ENCODE results near the gene AKT2. TPM values are rescaled to one million over a fixed set of nuclear protein-coding genes. Genes with fewer than 3 reads are reported as not detected.
A peak's percentile ranks its signal among the peaks of the same experiment; 100 is the strongest.

The AKT2 gene
- polyA plus RNA-seq, 2 of the 4 experiments (the other 2 are of a cell fraction): 136 to 159 TPM

DNA sequence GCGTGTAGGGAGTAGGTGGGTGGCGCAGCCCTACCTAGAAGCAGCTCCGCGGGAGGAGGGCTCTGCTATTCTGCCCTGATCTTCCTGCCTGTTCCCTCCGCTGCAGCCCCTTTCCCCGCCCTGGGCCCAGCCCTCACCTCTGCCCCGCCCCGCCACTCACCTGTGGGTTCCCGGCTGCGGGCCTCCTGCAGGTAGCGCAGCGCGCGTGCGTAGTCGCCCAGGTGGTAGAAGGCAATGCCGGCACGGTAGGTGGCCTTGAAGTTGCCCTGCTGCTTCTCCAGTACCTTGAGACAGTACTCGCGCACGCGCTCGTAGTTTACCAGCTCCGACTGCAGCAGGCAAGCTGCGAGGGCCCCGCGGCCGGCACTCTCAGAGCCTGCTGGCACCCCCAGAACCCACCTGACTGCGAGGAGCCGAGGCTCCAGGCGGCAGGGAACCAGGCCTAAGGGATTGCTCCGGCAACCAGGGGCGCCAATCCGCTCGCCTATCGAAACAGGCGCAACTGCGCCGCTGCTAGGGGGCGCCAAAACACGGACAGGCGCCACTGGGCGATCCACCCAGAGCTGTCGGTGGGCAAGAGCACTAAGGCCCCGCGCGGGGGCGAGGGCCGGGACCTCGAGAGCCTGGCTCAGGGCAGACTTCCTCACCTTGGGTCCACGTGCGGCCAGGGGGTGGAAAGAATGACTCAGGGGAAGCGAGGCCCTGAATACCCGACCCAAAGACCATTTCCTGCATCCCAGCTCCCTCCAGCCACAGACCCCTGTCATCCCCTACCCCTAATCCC lies 67.9 kb downstream of the AKT2 start (continued):
- TF ChIP-seq CTCF (IDR thresholded peaks at IDR 0.05): peak; percentile 94
- TF ChIP-seq SMC3 (IDR thresholded peaks at IDR 0.05): peak; percentile 40; the same call in 1 of the 3 replicates
- no peak for TF ChIP-seq CEBPB (IDR thresholded peaks at IDR 0.05)
- TF ChIP-seq FOXS1 (CRISPR knock-in tag; IDR thresholded peaks at IDR 0.05): no peak
- no peak for TF ChIP-seq HEYL (CRISPR knock-in tag; IDR thresholded peaks at IDR 0.05)
- no peak for TF ChIP-seq POLR2AphosphoS2 (conservative IDR thresholded peaks at IDR 0.05; ENCODE audit: low read length)
- 0 out of 2 replicates have a peak, but pooled peaks have one; percentile 4 for TF ChIP-seq NFE2L2 (conservative IDR thresholded peaks at IDR 0.05; ENCODE audit: low read length)
- TF ChIP-seq, protein P1, sequence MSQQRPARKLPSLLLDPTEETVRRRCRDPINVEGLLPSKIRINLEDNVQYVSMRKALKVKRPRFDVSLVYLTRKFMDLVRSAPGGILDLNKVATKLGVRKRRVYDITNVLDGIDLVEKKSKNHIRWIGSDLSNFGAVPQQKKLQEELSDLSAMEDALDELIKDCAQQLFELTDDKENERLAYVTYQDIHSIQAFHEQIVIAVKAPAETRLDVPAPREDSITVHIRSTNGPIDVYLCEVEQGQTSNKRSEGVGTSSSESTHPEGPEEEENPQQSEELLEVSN (IDR thresholded peaks at IDR 0.05; ENCODE audit: borderline replicate concordance, low read depth): no peak
- no peak for TF ChIP-seq EP300 (IDR thresholded peaks at IDR 0.05)
- no peak for TF ChIP-seq CBX2 (IDR thresholded peaks at IDR 0.05; ENCODE audit: borderline replicate concordance, low read depth)
- TF ChIP-seq PHF8 (IDR thresholded peaks at IDR 0.05; ENCODE audit: borderline replicate concordance, low read depth): no peak
- TF ChIP-seq HOXB13 (CRISPR knock-in tag; IDR thresholded peaks at IDR 0.05; ENCODE audit: low read depth): no peak
- TF ChIP-seq HOXA7 (CRISPR knock-in tag; IDR thresholded peaks at IDR 0.05): no peak
- no peak for TF ChIP-seq RARB (CRISPR knock-in tag; IDR thresholded peaks at IDR 0.05)
- TF ChIP-seq ZC3H11A (IDR thresholded peaks at IDR 0.05): no peak
- no peak for TF ChIP-seq ZNF302 (CRISPR knock-in tag; IDR thresholded peaks at IDR 0.05)
- TF ChIP-seq MAZ (IDR thresholded peaks at IDR 0.05; ENCODE audit: borderline replicate concordance, low read depth, low read length): no peak
- TF ChIP-seq CHD2 (IDR thresholded peaks at IDR 0.05; ENCODE audit: low read length, partially characterized antibody): no peak

GRCh38 chr19:40216777-40217026 lies 68.4 kb downstream of the AKT2 start:
- H3K9me3 ChIP-seq: no peaks in the 10 kb centered on the region
- no peak overlapping the region for H3K27ac ChIP-seq
- WGBS (ENCODE audit: missing lambda C conversion rate): 72% methylated on average over 9 of the region's 9 CpGs
- TF ChIP-seq HOXA7 (CRISPR knock-in tag; IDR thresholded peaks at IDR 0.05) (no peak), POLR2AphosphoS2 (conservative IDR thresholded peaks at IDR 0.05; ENCODE audit: low read length) (peak; percentile 33; the same call in 1 of the 2 replicates)
- ATAC-seq (no peak), FAIRE-seq (no peak), DNase-seq (ENCODE audit: low read depth in 1 of 2, low spot score in 1 of 2) (no peak)
- no peak overlapping the region; the same call in 2 of the 3 replicates for H3K4me3 ChIP-seq
- POLR2A ChIA-PET: no interaction called here
- CTCF ChIA-PET: interaction anchor here (0.9 to 8.0 kb wide), 17 partner anchors 11 to 338 kb away, joined by 3 to 149 read pairs (median 6); partner anchors contain the start of gene MAP3K10
- peaks cover 35% of the 10 kb centered on the region for H3K4me1 ChIP-seq
- peak overlapping the region; percentile 73 for H3K4me2 ChIP-seq

DNA sequence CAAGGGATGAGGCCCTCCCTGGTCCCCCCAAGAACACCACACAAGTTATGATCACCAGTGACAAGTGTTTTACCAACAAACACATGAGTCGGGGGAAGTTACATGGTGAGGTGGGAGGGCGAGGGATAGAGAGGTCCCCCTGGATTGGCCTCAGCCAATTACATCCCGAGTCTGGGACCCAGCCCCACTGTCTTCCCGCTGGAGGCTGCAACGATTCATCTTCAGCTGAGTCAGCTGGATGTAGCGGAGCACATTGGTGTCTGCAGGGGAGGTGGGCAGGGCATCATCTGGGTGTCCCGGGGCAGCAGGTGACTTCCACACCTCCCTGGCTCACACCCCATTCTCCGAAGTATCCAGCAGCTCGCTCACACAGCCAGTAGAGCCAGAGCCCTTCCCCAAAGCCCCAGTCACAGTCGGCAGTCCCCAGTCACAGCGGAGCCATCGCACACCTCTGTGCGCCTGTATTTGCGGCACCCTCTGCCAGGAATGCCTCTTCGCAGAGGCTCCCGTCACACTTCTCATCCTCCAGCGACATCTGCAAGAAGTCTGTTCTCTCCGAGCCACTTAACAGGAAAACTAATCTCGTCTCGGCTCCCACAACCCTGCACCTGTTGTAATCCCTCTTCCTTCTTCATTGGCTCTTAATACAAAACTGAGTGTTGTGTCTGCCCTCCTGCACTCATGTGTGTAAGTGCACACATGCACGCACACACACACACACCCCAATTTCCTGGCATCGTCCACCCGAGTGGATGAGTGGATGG lies 69.0 kb downstream of the AKT2 start:
- no peak overlapping the region for H3K4me2 ChIP-seq
- peaks cover 35% of the 10 kb centered on the region for H3K4me1 ChIP-seq
- ChIA-PET CTCF (interaction anchor here (0.9 to 8.0 kb wide), 9 partner anchors 13 to 75 kb away, joined by 3 to 149 read pairs (median 19); partner anchors contain the start of gene MAP3K10), POLR2A (no interaction called here)
- 64% methylated on average over 23 of the region's 23 CpGs for WGBS (ENCODE audit: missing lambda C conversion rate)
- TF ChIP-seq HOXB13 (CRISPR knock-in tag; IDR thresholded peaks at IDR 0.05; ENCODE audit: low read depth) (no peak), MAFK (IDR thresholded peaks at IDR 0.05; ENCODE audit: partially characterized antibody) (peak; percentile 87), CTCF (IDR thresholded peaks at IDR 0.05) (no peak), RARB (CRISPR knock-in tag; IDR thresholded peaks at IDR 0.05) (no peak), KDM1A (IDR thresholded peaks at IDR 0.05; ENCODE audit: low read depth) (no peak), RFX5 (IDR thresholded peaks at IDR 0.05) (no peak), POLR2AphosphoS2 (conservative IDR thresholded peaks at IDR 0.05; ENCODE audit: low read length) (0 out of 2 replicates have a peak, but pooled peaks have one; percentile 49)
- no peak overlapping the region for H3K27ac ChIP-seq
- DNase-seq (ENCODE audit: low read depth in 1 of 2, low spot score in 1 of 2): no peak
- ATAC-seq: no peak
- no peak overlapping the region for H3K4me3 ChIP-seq
- no peaks in the 10 kb centered on the region for H3K9me3 ChIP-seq
- peak; percentile 54 for FAIRE-seq
